ENCODE data around the gene P2RX7.

Gene P2RX7

DNA sequence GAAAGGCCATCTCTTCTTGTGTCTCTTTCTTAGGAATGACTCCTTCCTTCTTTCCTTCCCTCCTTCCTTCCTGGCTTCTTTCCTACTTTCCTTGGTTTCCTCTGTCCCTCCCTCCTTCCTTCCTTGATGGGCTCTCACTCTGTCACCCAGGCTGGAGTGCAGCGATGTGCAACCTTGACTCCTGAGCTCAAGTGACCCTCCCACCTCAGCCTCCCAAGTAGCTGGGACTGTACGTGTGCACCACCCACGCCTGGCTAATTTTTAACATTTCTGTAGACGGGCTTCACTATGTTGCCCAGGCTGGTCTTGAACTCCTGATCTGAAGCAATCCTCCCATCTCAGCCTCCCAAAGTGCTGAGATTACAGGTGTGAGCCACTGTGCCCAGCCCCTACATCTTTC is 10.9 kb upstream of the P2RX7 start:
- Histone ChIP-seq H3K36me3 (ENCODE audit: control insufficient read depth, insufficient read depth, low read length) (no peaks in the 10 kb centered on the region), H3K4me3 (ENCODE audit: low read length) (no peak overlapping the region), H3K9me3 (ENCODE audit: control insufficient read depth, insufficient read depth, low read length) (no peaks in the 10 kb centered on the region), H3K27ac (ENCODE audit: low read length) (no peak overlapping the region), H3K4me1 (ENCODE audit: control insufficient read depth, insufficient read depth, low read length) (no peaks in the 10 kb centered on the region), H3K27me3 (ENCODE audit: control insufficient read depth, insufficient read depth, low read length) (no peaks in the 10 kb centered on the region)
- no CpG with 5 or more reads among the region's 4 CpGs for WGBS (ENCODE audit: insufficient coverage, insufficient read length)
- DNase-seq (ENCODE audit: low read depth, low spot score) = no peak

DNA sequence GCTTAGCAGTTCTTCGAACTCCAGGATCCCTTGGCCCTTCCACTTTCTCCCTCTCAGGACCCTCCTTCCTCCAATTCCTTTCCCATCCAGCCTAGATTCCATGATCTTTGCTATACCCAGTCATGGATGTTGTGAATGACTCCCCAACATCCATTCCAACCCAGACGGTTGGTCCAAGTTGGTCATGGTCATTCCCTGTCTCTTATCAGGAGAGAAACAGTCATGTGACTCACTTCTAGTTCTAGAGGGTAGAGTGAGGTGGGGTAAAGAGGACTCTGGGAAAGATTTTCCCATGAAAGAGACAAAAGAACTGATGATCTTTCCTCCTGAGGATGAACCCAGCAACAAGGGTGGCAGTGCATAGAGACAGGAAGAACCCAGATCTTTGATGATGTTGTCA is 9.2 kb upstream of the P2RX7 start:
- H3K4me1 ChIP-seq (ENCODE audit: control insufficient read depth, insufficient read depth, low read length) = no peaks in the 10 kb centered on the region
- H3K4me3 ChIP-seq (ENCODE audit: low read length) = no peak overlapping the region
- DNase-seq (ENCODE audit: low read depth, low spot score) = no peak
- H3K36me3 ChIP-seq (ENCODE audit: control insufficient read depth, insufficient read depth, low read length) = no peaks in the 10 kb centered on the region
- no CpG with 5 or more reads among the region's 2 CpGs for WGBS (ENCODE audit: insufficient coverage, insufficient read length)
- no peaks in the 10 kb centered on the region for H3K27me3 ChIP-seq (ENCODE audit: control insufficient read depth, insufficient read depth, low read length)
- no peaks in the 10 kb centered on the region for H3K9me3 ChIP-seq (ENCODE audit: control insufficient read depth, insufficient read depth, low read length)
- H3K27ac ChIP-seq (ENCODE audit: low read length) = no peak overlapping the region

DNA sequence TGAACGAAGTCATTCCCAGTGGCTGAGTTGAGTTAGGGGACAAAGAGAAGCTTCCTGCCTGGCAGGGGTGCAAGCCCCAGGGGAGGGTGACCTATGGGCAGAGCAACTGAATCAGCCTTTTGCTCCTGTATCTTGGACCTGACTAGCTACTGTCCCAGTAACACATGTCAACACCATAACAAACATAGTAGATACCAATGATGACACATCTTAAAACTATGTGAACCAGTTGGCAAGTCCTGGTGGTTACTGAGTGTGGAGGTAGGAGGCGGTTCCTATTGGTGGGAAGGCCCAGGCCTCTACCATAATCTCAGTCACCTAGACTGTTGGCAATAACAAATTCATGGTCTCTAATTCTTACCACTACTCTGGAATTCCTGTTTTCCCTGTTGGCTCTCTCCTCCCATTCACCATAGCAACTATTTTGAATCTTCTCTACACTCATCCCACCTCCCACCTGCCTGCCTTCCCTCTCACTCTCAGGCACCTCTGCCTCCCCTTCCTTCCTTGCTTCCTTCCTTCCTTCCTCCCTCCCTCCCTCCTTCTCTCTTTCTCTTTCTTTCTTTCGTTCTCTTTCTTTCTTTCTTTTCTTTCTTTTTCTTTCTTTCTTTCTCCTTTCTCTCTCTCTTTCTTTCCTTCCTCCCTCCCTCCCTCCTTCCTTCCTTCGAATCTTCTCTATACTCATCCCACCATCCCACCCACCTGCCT is 8.1 kb upstream of the P2RX7 start:
- WGBS (ENCODE audit: insufficient coverage, insufficient read length) = 97% methylated on average over 1 of the region's 4 CpGs
- H3K36me3 ChIP-seq (ENCODE audit: control insufficient read depth, insufficient read depth, low read length) = no peaks in the 10 kb centered on the region
- DNase-seq (ENCODE audit: low read depth, low spot score) = no peak
- H3K27me3 ChIP-seq (ENCODE audit: control insufficient read depth, insufficient read depth, low read length) = no peaks in the 10 kb centered on the region
- H3K27ac ChIP-seq (ENCODE audit: low read length) = no peak overlapping the region
- no peak overlapping the region for H3K4me3 ChIP-seq (ENCODE audit: low read length)
- H3K4me1 ChIP-seq (ENCODE audit: control insufficient read depth, insufficient read depth, low read length) = no peaks in the 10 kb centered on the region
- H3K9me3 ChIP-seq (ENCODE audit: control insufficient read depth, insufficient read depth, low read length) = no peaks in the 10 kb centered on the region

DNA sequence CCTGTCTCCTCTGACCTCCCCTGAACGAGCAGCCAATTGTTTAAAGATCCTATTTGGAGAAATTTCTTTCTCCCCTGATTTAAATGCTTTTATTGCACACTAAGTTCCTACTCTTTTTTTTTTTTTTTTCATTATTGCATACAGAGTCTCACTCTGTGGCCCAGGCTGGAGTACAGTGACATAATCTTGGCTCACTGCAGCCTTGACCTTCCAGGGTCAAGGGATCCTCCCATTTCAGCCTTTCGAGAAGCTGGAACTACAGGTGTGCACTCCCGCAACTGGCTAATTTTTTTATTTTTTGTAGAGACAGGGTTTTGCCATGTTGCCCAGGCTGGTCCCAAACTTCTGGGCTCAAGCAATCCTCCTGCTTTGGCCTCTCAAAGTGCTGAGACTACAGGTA is 5.2 kb upstream of the P2RX7 start:
- no peak overlapping the region for H3K27ac ChIP-seq (ENCODE audit: low read length)
- no peak overlapping the region for H3K4me3 ChIP-seq (ENCODE audit: low read length)
- H3K36me3 ChIP-seq (ENCODE audit: control insufficient read depth, insufficient read depth, low read length) = no peaks in the 10 kb centered on the region
- no peaks in the 10 kb centered on the region for H3K9me3 ChIP-seq (ENCODE audit: control insufficient read depth, insufficient read depth, low read length)
- DNase-seq (ENCODE audit: low read depth, low spot score) = no peak
- H3K27me3 ChIP-seq (ENCODE audit: control insufficient read depth, insufficient read depth, low read length) = no peaks in the 10 kb centered on the region
- H3K4me1 ChIP-seq (ENCODE audit: control insufficient read depth, insufficient read depth, low read length) = no peaks in the 10 kb centered on the region
- no CpG with 5 or more reads among the region's 3 CpGs for WGBS (ENCODE audit: insufficient coverage, insufficient read length)

DNA sequence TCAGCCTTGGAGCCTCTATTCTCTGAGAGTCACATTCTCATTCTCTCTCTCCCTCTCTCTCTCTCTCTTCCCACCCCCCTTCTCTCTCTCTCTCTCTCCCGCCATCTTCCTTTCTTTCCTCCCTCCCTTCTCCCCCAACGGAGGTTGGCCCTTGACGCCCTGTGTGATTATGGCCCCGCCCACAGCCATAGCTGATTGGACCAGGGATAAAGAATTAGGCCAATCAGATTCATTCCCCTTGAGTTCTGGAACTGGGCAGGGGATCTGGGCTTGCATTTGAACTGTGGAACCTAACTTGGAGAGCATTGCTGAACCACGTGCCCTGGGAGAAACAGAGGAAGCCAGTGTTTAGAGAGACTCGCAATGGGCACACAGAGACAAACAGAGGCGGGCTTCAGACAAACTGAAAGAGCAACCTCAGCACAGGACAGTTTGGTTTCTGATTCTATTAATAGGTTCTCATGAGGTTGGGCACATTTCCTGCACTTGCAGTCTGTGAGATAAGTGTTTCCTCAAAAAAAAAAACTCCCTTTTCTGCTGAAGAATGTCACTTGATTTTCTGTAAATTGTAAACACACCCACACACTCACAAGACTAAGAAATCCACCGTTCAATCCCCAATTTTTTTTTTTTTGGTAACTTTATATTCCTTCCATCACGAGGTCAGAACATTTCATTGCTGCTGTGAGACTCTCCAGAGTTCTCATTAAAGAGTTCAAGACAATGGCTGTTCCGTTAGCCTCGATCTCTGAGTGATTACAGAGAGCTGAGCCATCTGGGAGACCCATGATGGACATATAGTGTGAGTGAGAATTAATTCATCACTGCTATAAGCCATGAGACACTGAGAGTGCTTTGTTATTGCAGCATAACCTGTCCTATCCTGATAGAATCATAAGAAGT is 3.5 kb upstream of the P2RX7 start:
- no peak for DNase-seq (ENCODE audit: low read depth, low spot score)
- H3K27me3 ChIP-seq (ENCODE audit: control insufficient read depth, insufficient read depth, low read length) = no peaks in the 10 kb centered on the region
- H3K27ac ChIP-seq (ENCODE audit: low read length) = no peak overlapping the region
- no peaks in the 10 kb centered on the region for H3K9me3 ChIP-seq (ENCODE audit: control insufficient read depth, insufficient read depth, low read length)
- H3K36me3 ChIP-seq (ENCODE audit: control insufficient read depth, insufficient read depth, low read length) = no peaks in the 10 kb centered on the region
- no peaks in the 10 kb centered on the region for H3K4me1 ChIP-seq (ENCODE audit: control insufficient read depth, insufficient read depth, low read length)
- WGBS (ENCODE audit: insufficient coverage, insufficient read length) = 100% methylated on average over 2 of the region's 11 CpGs
- H3K4me3 ChIP-seq (ENCODE audit: low read length) = no peak overlapping the region

DNA sequence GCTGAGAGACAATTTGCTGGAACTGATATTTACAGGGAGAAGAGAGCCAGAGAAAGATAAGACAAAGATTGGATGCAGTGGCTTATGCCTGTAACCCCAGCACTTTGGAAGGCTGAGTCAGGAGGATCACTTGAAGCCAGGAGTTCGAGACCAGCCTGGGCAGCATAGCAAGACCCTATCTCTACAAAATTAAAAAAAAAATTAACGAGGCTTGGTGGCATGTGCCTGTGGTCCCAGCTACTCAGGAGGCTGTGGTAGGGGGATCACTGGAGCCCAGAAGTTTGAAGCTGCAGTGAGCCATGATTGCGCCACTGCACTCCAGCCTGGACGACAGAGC is 2.9 kb upstream of the P2RX7 start:
- Histone ChIP-seq H3K4me3 (ENCODE audit: low read length) (no peak overlapping the region), H3K4me1 (ENCODE audit: control insufficient read depth, insufficient read depth, low read length) (no peaks in the 10 kb centered on the region), H3K27me3 (ENCODE audit: control insufficient read depth, insufficient read depth, low read length) (no peaks in the 10 kb centered on the region), H3K36me3 (ENCODE audit: control insufficient read depth, insufficient read depth, low read length) (no peaks in the 10 kb centered on the region), H3K27ac (ENCODE audit: low read length) (no peak overlapping the region), H3K9me3 (ENCODE audit: control insufficient read depth, insufficient read depth, low read length) (no peaks in the 10 kb centered on the region)
- DNase-seq (ENCODE audit: low read depth, low spot score) = no peak
- no CpG with 5 or more reads among the region's 4 CpGs for WGBS (ENCODE audit: insufficient coverage, insufficient read length)

DNA sequence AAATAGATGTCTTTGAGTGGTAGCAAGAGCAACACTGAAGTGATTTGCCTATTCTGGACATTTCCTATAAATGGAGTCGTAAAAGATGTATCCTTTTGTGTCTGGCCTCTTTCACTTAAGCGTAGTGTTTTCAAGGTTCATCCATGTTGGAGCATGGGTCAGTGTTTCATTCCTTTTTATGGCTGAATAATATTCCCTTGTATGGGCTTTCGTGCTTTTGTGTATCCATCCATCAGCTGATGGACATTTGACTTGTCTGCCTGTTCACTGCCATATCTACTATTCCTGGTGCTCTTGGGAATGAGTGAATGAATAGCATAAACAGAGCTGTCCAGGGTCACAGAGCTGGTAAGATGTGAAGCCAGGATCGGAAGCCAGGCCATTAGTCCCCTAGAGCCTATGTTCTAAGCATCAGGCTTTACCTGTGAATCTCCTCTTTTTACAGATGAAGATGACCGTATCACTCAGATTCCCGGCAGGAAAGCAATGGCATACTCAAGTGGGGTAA is 1.8 kb upstream of the P2RX7 start:
- no peak for DNase-seq (ENCODE audit: low read depth, low spot score)
- Histone ChIP-seq H3K4me3 (ENCODE audit: low read length) (no peak overlapping the region), H3K4me1 (ENCODE audit: control insufficient read depth, insufficient read depth, low read length) (no peaks in the 10 kb centered on the region), H3K27me3 (ENCODE audit: control insufficient read depth, insufficient read depth, low read length) (no peaks in the 10 kb centered on the region), H3K36me3 (ENCODE audit: control insufficient read depth, insufficient read depth, low read length) (no peaks in the 10 kb centered on the region), H3K27ac (ENCODE audit: low read length) (no peak overlapping the region), H3K9me3 (ENCODE audit: control insufficient read depth, insufficient read depth, low read length) (no peaks in the 10 kb centered on the region)
- no CpG with 5 or more reads among the region's 6 CpGs for WGBS (ENCODE audit: insufficient coverage, insufficient read length)

DNA sequence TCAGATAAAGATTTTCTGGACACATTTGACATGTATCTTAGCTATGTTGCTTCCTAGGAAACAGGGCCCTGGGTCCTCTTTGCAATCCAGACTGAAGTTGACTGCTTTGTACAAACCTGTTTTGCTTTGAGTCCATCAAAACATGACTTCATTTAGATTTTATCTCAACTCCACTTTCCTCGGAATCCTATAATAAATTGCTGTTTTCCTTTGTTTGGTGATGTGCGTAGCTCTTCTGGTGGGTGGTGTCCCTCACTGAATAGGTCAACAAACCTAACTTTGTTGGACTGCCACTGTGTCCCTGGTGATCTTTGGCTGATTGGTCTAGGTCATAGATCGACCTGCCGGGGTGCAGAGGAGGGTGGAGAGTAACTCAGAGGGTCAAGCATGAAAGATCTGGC is 735 bp upstream of the P2RX7 start:
- Histone ChIP-seq H3K36me3 (ENCODE audit: control insufficient read depth, insufficient read depth, low read length) (no peaks in the 10 kb centered on the region), H3K4me3 (ENCODE audit: low read length) (no peak overlapping the region), H3K9me3 (ENCODE audit: control insufficient read depth, insufficient read depth, low read length) (no peaks in the 10 kb centered on the region), H3K4me1 (ENCODE audit: control insufficient read depth, insufficient read depth, low read length) (no peaks in the 10 kb centered on the region), H3K27me3 (ENCODE audit: control insufficient read depth, insufficient read depth, low read length) (no peaks in the 10 kb centered on the region), H3K27ac (ENCODE audit: low read length) (no peak overlapping the region)
- no peak for DNase-seq (ENCODE audit: low read depth, low spot score)
- no CpG with 5 or more reads among the region's 4 CpGs for WGBS (ENCODE audit: insufficient coverage, insufficient read length)

DNA sequence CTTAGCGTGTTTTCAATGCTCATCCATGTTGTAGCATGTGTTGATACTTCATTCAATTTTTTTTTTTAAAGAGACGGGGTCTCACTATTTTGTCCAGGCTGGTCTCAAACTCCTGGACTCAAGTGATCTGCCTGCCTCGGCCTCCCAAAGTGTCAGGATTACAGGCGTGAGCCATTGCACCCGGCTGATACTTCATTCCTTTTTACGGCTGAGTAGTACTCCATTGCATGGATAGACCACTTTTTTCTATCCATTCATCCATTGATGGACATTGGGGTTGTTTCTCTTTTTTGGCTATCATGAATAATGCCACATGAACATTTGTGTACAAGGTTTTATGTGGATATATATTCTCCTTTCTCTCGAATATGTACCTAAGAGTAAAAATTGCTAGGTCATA is 1.2 kb downstream of the P2RX7 start:
- Histone ChIP-seq H3K4me1 (ENCODE audit: control insufficient read depth, insufficient read depth, low read length) (no peaks in the 10 kb centered on the region), H3K36me3 (ENCODE audit: control insufficient read depth, insufficient read depth, low read length) (no peaks in the 10 kb centered on the region), H3K4me3 (ENCODE audit: low read length) (no peak overlapping the region), H3K9me3 (ENCODE audit: control insufficient read depth, insufficient read depth, low read length) (no peaks in the 10 kb centered on the region), H3K27me3 (ENCODE audit: control insufficient read depth, insufficient read depth, low read length) (no peaks in the 10 kb centered on the region), H3K27ac (ENCODE audit: low read length) (no peak overlapping the region)
- no peak for DNase-seq (ENCODE audit: low read depth, low spot score)
- no CpG with 5 or more reads among the region's 7 CpGs for WGBS (ENCODE audit: insufficient coverage, insufficient read length)

DNA sequence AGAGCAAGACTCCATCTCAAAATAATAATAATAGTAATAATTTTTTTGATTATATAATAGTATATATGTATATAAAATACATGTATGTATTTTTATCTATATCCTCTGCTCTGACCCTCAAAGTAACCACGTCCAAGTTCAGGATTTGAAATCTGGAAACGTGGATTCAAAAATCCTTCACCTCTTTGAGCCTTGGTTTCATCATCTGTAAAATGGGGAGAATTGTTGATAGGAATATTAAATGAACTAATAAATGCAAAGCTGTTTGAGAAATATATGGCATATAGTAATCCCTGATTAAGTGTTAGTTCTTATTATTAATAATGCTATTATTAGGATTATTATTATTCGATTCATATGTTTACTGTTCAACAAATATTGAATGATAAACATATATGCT is 2.6 kb downstream of the P2RX7 start:
- Histone ChIP-seq H3K27ac (ENCODE audit: low read length) (no peak overlapping the region), H3K4me1 (ENCODE audit: control insufficient read depth, insufficient read depth, low read length) (no peaks in the 10 kb centered on the region)
- WGBS (ENCODE audit: insufficient coverage, insufficient read length) = no CpG with 5 or more reads among the region's 3 CpGs

More for the DNA sequence above, 2.6 kb downstream of the P2RX7 start:
- H3K27me3 ChIP-seq (ENCODE audit: control insufficient read depth, insufficient read depth, low read length) = no peaks in the 10 kb centered on the region
- no peaks in the 10 kb centered on the region for H3K9me3 ChIP-seq (ENCODE audit: control insufficient read depth, insufficient read depth, low read length)
- no peak for DNase-seq (ENCODE audit: low read depth, low spot score)
- no peak overlapping the region for H3K4me3 ChIP-seq (ENCODE audit: low read length)
- no peaks in the 10 kb centered on the region for H3K36me3 ChIP-seq (ENCODE audit: control insufficient read depth, insufficient read depth, low read length)
